Measurements from ENCODE around the gene P2RY2. TPM values are rescaled to one million over a fixed set of nuclear protein-coding genes. Genes with fewer than 3 reads are reported as not detected.
"Not testable (repeated sequence)": the region's sequence is repeated elsewhere in the genome, so short reads cannot be mapped to it uniquely, and the experiment has no call there.

P2RY2 gene
- total RNA-seq, 1 donor from 2014 or later = 4.2 TPM

DNA sequence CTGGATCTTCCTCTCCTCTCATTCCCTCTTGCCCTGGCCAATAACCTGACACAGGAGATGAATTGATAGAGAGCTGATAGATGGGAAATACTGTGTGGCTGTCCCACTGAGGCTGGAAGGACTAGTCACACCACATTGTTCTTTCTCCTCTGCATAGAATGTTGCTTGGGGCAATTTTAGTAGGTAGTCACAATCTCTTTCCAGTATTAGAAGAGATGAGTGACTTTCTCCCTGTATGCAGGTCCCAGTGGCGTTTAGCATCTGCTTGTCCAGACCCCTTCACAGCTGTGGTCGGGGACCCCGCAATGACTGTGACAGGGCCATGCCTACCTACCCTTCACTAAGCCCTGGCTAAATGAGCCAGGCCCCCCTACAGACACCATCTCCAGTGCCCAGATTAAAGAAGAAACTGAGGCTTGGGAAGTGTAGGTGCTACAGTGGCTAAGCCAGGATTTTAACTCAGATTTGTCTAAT is 24.0 kb upstream of the P2RY2 start:
- H3K36me3 ChIP-seq (ENCODE audit: control insufficient read depth, insufficient read depth, low read length) = no peaks in the 10 kb centered on the region
- no peaks in the 10 kb centered on the region for H3K27me3 ChIP-seq (ENCODE audit: control insufficient read depth, insufficient read depth, low read length)
- no peak for DNase-seq (ENCODE audit: low read depth)
- TF ChIP-seq, protein P1, sequence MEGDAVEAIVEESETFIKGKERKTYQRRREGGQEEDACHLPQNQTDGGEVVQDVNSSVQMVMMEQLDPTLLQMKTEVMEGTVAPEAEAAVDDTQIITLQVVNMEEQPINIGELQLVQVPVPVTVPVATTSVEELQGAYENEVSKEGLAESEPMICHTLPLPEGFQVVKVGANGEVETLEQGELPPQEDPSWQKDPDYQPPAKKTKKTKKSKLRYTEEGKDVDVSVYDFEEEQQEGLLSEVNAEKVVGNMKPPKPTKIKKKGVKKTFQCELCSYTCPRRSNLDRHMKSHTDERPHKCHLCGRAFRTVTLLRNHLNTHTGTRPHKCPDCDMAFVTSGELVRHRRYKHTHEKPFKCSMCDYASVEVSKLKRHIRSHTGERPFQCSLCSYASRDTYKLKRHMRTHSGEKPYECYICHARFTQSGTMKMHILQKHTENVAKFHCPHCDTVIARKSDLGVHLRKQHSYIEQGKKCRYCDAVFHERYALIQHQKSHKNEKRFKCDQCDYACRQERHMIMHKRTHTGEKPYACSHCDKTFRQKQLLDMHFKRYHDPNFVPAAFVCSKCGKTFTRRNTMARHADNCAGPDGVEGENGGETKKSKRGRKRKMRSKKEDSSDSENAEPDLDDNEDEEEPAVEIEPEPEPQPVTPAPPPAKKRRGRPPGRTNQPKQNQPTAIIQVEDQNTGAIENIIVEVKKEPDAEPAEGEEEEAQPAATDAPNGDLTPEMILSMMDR (IDR thresholded peaks at IDR 0.05; ENCODE audit: insufficient read depth, low read length, poor library complexity, severe bottlenecking) = no peak
- no peak overlapping the region for H3K4me3 ChIP-seq (ENCODE audit: low read depth, low read length)

DNA sequence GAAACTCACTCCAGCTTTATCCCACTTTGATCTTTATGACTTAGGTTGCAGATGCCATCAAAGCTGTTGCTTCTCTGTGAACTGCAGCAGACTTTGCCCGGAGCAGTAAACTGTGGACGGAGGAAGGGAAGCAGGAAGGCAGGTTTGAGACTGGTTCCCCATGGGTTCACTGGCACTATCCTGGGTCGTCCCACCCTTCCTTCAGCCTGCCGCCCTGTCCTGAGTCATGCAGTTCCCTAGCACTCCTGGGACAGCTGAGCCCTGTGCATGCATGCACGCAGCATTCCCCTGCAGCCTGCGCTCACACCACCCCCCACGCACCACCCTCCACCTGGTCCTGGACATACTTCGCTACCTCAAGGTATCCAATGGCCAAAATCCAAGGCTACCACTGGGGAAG is 23.5 kb upstream of the P2RY2 start:
- Histone ChIP-seq H3K4me3 (ENCODE audit: low read depth, low read length) (no peak overlapping the region), H3K36me3 (ENCODE audit: control insufficient read depth, insufficient read depth, low read length) (no peaks in the 10 kb centered on the region), H3K27me3 (ENCODE audit: control insufficient read depth, insufficient read depth, low read length) (no peaks in the 10 kb centered on the region)
- TF ChIP-seq, protein P1 (IDR thresholded peaks at IDR 0.05; ENCODE audit: insufficient read depth, low read length, poor library complexity, severe bottlenecking) = no peak
- DNase-seq (ENCODE audit: low read depth) = no peak

DNA sequence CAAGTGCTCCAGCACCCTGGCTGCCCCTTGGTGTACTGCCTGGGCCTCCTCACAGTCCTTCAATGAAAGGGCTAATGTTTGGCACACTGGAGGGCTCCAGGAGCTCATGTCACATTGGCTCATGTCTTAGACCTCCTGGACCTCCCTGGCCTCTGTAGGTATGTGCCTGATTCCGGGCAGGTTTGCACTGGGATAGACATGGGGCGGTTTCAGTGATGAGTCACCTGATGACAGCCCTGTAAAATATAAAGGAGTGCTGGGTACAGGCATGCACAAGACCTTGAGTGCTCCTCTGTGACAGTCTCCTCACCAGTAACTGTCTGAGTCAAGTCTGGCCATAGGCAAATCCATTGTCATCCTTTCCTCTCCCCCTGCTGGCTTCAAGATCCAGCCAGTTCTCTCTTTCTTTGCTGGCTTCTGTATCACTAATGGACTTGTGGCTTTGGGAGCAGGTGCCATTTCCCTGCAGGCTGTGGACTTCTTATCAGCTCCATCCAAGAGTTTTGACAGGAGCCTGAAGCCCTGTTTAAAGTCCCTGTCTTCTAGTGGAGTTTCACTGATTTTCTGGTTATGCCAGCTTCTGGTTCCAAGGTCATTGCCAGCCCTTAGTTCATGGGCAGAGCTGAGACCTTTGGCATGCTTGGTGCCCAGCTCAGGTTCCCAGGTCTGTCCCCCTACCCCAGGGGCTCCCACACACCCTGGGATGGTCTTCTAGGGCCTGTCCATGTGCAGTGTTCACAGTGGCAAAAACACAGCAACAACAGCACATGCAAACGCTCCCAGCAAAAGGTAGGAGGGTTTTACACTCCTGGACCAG is 22.7 kb upstream of the P2RY2 start:
- TF ChIP-seq, protein P1 (IDR thresholded peaks at IDR 0.05; ENCODE audit: insufficient read depth, low read length, poor library complexity, severe bottlenecking) = no peak
- DNase-seq (ENCODE audit: low read depth) = no peak
- Histone ChIP-seq H3K36me3 (ENCODE audit: control insufficient read depth, insufficient read depth, low read length) (no peaks in the 10 kb centered on the region), H3K27me3 (ENCODE audit: control insufficient read depth, insufficient read depth, low read length) (no peaks in the 10 kb centered on the region), H3K4me3 (ENCODE audit: low read depth, low read length) (no peak overlapping the region)

DNA sequence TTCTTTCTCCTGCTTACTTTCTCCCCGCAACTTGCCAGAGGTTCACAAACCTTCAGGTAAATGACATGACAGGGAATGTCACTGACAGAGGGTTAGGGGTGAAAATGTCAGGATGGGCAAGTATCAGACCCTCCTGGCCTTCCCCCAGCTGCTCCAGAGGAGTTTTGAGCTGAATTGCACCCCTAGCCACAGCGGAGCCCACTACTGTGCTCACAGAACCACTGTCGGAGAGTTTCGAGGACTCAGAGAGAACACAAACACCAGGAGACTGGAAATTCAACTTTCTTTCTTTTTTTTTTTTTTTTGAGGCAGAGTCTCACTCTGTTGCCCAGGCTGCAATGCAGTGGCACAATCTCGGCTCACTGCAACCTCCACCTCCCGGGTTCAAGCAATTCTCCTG is 21.5 kb upstream of the P2RY2 start:
- TF ChIP-seq, protein P1 (IDR thresholded peaks at IDR 0.05; ENCODE audit: insufficient read depth, low read length, poor library complexity, severe bottlenecking) = no peak
- no peak for DNase-seq (ENCODE audit: low read depth)
- H3K27me3 ChIP-seq (ENCODE audit: control insufficient read depth, insufficient read depth, low read length) = no peaks in the 10 kb centered on the region
- H3K4me3 ChIP-seq (ENCODE audit: low read depth, low read length) = no peak overlapping the region
- H3K36me3 ChIP-seq (ENCODE audit: control insufficient read depth, insufficient read depth, low read length) = no peaks in the 10 kb centered on the region

DNA sequence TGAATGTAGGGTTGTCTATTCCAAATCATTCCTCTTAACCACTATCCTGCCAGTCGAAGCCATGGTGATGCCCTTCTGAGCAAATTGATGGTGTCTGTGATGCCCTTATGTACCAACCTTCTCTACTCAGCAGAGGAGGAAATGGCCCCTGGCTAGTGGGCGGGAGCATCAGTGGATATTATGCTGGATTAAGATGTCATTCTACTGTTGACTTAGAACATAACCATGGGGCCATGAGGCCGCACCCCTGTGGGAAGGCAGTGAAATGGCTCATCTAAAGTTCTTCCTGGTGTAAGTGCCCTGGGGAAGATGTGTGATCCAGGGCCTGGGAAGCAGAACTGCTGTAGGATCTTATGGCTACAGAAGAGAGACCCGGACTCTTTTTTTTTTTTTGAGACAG is 20.7 kb upstream of the P2RY2 start:
- DNase-seq (ENCODE audit: low read depth) = no peak
- no peak overlapping the region for H3K4me3 ChIP-seq (ENCODE audit: low read depth, low read length)
- TF ChIP-seq, protein P1 (IDR thresholded peaks at IDR 0.05; ENCODE audit: insufficient read depth, low read length, poor library complexity, severe bottlenecking) = no peak
- no peaks in the 10 kb centered on the region for H3K27me3 ChIP-seq (ENCODE audit: control insufficient read depth, insufficient read depth, low read length)
- H3K36me3 ChIP-seq (ENCODE audit: control insufficient read depth, insufficient read depth, low read length) = no peaks in the 10 kb centered on the region

DNA sequence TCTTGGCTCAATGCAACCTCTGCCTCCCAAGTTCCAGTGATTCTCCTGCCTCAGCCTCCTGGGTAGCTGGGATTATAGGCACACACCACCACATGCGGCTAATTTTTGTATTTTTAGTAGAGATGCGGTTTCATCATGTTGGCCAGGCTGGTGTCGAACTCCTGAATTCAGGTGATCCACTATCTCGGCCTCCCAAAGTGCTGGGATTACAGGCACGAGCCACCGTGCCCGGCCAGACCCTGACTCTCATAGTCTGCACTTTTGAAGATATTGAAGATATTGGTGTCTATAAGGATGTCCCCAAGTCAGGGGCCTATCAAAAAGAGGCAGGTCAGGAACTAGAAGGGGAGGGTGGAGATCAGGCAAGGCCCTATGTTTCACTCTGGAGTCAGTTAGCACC is 20.3 kb upstream of the P2RY2 start:
- H3K4me3 ChIP-seq (ENCODE audit: low read depth, low read length); H3K36me3 ChIP-seq (ENCODE audit: control insufficient read depth, insufficient read depth, low read length); H3K27me3 ChIP-seq (ENCODE audit: control insufficient read depth, insufficient read depth, low read length); DNase-seq (ENCODE audit: low read depth): not testable (repeated sequence)

All from kidney epithelial cell (primary cell).